ENCODE data around the gene WDFY4.

- TF ChIP-seq CTBP1 (IDR thresholded peaks at IDR 0.05; ENCODE audit: borderline replicate concordance) (no peak), TARDBP (IDR thresholded peaks at IDR 0.05) (no peak), PKNOX1 (IDR thresholded peaks at IDR 0.05) (no peak), FOXA1 (IDR thresholded peaks at IDR 0.05) (no peak), BHLHE40 (IDR thresholded peaks at IDR 0.05; ENCODE audit: borderline replicate concordance) (no peak)
These were observed 58.5 kb downstream of the WDFY4 start for GRCh38 chr10:48742891-48743860.

Data from HEK293T (cell line).